GM18861 (cell line): ENCODE results near the gene DNAH7.
A peak's percentile ranks its signal among the peaks of the same experiment; 100 is the strongest.
"Not testable (repeated sequence)": the region's sequence is repeated elsewhere in the genome, so short reads cannot be mapped to it uniquely, and the experiment has no call there.

Experiments used
- ATAC-seq: cut with Tn5 transposase; IDR thresholded peaks from one replicate; pipeline ENCODE4 v1.9.1; 2021; ENCODE audit not compliant: unreplicated experiment

DNAH7 gene

DNA sequence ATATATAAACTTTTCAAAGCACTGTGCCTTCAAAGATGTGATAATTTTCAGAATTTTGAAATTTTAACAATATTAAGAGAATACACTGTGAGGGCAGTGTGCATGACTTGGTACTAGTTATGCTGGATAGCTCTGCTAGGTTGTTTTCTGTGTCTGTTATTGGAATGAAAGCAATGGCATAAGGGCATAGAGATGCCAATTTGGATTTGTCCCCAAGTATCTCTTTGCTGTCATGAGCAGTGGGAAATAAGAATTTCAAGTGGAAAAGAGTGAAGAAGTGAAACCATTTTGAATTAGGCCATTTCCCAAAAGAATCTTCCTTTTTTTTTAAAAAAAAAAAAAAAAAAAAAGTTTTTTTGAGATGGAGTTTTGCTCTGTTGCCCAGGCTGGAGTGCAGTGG, 334.8 kb downstream of the DNAH7 start:
- no peak for ATAC-seq

- ATAC-seq, result no peak
These were observed 336.1 kb downstream of the DNAH7 start for GRCh38 chr2:195732574-195732973.

GRCh38 chr2:195730912-195731311, 337.7 kb downstream of the DNAH7 start:
- ATAC-seq, result no peak

GRCh38 chr2:195727106-195727505, 341.5 kb downstream of the DNAH7 start:
- ATAC-seq, result no peak

DNA sequence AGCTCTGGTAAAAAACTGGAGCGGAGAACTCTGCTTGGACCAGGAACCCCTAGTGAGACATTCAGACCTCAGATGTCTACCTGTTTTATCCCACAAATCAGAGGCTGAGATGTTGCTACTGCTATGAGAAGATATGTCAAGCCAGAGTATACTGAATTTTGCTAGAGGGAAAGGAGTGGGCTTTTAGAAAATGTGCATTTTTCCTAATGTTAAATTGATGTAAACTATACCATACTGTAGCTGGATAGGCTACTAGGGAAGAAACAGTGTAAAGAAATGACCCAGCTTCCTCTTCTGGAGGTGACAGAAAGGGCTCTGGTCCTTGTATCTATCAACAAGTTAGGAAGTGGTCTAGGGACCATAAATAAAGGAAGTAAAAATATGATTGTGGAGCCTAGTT, 346.6 kb downstream of the DNAH7 start:
- ATAC-seq, result no peak

DNA sequence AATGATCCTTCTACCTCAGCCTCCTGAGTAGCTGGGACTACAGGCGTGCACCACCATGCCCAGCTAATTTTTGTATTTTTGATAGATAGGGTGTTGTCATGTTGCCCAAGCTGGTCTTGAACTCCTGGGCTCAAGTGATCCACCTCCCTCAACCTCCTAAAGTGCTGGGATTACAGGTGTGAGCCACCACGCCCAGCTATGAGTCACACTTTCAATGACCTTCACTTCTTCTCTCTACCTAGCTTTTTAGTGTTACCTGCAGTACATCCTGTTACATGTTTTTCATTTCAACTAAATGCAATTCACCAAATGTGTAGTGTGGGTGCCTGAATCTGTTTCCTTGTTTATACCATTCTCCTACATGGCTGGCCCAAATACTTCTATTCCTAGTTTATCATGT, 347.6 kb downstream of the DNAH7 start:
- ATAC-seq, result no peak

- ATAC-seq, result no peak
These were observed 352.2 kb downstream of the DNAH7 start for GRCh38 chr2:195716466-195716865.

DNA sequence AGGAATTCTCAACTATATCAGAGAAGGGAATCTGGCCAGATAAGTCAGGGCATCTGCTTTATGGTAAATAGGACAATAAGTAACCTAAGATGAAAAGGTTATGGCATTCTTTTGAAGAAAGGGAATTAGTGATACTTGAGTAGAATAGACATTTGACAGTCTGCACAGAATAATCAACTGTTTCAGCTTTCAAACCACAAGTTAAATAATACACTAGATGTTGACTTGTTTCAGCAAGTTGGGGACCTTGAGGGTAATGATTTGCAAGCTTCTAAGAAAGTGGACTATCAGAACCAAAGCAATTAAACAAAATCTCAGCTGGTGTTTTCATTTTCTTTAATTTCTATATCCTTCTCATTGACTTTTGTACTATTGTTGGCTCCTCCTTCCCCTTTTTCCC, 357.2 kb downstream of the DNAH7 start:
- peak; percentile 96 for ATAC-seq

- ATAC-seq, result no peak
These were observed 358.5 kb downstream of the DNAH7 start for GRCh38 chr2:195709901-195710806.

DNA sequence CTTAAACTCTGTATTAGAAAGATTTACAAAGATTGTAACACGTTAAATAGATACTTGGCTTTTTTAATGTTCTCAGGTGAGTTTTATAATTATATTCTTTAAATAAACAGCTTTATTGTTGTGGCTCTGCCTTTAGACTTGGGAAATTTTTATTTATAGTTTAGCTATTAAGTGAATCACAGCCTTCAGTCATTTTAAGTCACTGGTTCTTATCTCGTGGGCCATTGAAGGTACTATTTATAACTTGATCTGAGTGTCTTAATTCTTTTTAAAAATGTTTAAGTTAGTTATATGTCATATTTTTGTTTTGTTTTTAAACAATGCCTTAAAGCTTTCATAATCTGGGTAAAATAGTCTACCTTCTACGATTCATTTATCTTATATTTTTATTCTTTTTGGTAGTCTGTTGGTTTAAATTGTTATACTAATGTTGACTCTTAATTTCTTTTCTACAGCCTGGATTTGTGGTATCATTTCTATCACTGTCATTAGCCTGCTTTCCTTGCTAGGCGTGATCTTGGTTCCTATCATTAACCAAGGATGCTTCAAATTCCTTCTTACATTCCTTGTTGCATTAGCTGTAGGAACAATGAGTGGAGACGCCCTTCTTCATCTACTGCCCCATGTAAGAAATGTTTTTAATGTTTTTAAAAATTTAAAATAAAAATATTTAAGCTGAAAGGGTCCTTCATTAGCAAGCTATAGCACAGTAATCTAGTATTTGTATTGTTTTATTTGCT, 362.3 kb downstream of the DNAH7 start:
- no peak for ATAC-seq

- ATAC-seq, result no peak
These were observed 368.2 kb downstream of the DNAH7 start for GRCh38 chr2:195700480-195700879.

- ATAC-seq, result no peak
These were observed 370.9 kb downstream of the DNAH7 start for GRCh38 chr2:195697681-195698220.

DNA sequence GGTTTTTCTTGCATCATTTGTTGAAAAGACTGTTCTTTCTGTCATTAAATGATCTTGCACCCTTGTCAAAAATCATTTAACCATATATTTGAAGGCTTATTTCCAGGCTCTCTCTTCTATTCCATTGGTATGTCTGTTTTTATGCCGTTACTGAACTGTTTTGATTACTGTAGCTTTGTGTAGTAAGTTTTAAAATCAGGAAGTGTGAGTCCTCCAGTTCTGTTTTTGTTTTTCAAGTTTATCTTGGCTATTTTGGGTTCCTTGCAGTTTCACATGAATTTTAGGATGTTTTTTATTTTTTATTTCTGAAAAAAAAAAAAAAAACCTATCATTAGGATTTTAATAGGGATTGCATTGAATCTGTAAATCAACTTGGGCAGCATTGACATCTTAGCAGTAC, 372.6 kb downstream of the DNAH7 start:
- ATAC-seq, result no peak

DNA sequence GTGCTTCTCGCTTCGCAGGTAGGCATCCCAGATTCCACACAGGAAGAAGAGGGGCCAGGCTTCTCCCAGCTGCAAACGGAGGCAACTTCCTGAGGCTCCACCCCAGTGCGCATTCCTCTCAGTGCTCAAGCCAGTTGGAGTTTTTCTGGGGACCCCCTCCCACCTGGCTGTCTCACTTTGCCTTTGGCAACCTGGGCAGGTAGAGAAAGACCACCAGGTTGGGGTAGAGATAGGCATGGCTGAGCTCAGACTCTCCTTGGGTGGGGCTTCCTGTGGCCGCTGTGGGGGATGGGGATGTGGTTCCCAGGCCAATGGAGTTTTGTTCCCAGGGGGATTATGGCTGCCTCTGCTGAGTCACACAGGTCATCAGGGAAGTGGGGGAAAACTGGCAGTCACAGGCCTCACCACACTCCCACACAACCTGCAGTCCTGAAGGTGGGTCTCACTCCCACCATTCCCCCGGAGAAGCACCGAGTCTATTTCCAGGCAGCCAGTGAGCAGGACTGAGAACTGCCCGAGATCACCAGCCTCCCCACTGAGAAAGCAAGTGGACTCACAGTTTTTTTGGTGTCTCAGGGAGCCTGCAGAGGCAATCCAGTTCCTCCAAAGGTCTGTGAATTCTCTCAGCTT, 373.5 kb downstream of the DNAH7 start:
- ATAC-seq, result no peak

GRCh38 chr2:195694553-195694952, 374.1 kb downstream of the DNAH7 start:
- no peak for ATAC-seq

DNA sequence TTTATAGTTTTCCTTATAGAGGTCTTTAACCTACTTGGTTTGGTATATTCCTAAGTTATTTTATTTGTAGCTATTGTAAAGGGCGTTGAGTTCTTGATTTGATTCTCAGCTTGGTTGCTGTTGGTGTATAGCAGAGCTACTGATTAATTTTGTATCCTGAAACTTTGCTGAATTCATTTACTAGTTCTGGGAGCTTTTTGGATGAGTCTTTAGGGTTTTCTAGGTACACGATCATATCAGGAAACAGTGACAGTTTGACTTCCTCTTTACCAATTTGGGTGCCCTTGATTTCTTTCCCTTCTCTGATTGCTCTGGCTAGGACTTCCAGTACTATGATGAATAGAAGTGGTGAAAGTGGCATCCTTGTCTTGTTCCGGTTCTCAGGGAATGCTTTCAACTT, 376.1 kb downstream of the DNAH7 start:
- ATAC-seq, result not testable (repeated sequence)
